GM21528 (cell line): ENCODE results near the gene DUSP22.

Source experiments
- ATAC-seq: cut with Tn5 transposase; IDR thresholded peaks from one replicate; pipeline ENCODE4 v1.9.1; 2021; ENCODE audit warnings: mild to moderate bottlenecking, moderate library complexity; ENCODE audit not compliant: unreplicated experiment, low FRiP score

DUSP22 gene

GRCh38 chr6:308307-308706 is 16.0 kb downstream of the DUSP22 start:
- ATAC-seq = no peak

GRCh38 chr6:308768-309167 is 16.5 kb downstream of the DUSP22 start:
- no peak for ATAC-seq

- no peak for ATAC-seq
Observed at GRCh38 chr6:309947-310346, 17.7 kb downstream of the DUSP22 start.

- ATAC-seq = no peak
Observed at GRCh38 chr6:310671-311070, 18.4 kb downstream of the DUSP22 start.

- ATAC-seq = no peak
Observed at GRCh38 chr6:311679-312220, 19.5 kb downstream of the DUSP22 start.

GRCh38 chr6:313087-313486 is 20.8 kb downstream of the DUSP22 start:
- no peak for ATAC-seq

- no peak for ATAC-seq
Observed at GRCh38 chr6:313917-314316, 21.6 kb downstream of the DUSP22 start.

GRCh38 chr6:314377-314776 is 22.1 kb downstream of the DUSP22 start:
- ATAC-seq = no peak

GRCh38 chr6:315226-315625 is 22.9 kb downstream of the DUSP22 start:
- ATAC-seq = no peak

- ATAC-seq = no peak
Observed at GRCh38 chr6:315921-316752, 23.9 kb downstream of the DUSP22 start.

GRCh38 chr6:316753-317038 is 24.4 kb downstream of the DUSP22 start:
- no peak for ATAC-seq

GRCh38 chr6:317060-317447 is 24.8 kb downstream of the DUSP22 start:
- no peak for ATAC-seq

- ATAC-seq = peak; percentile 22
Observed at GRCh38 chr6:317448-318144, 25.3 kb downstream of the DUSP22 start.

- no peak for ATAC-seq
Observed at GRCh38 chr6:318243-318890, 26.1 kb downstream of the DUSP22 start.

GRCh38 chr6:319177-320131 is 27.2 kb downstream of the DUSP22 start:
- ATAC-seq = peak; percentile 34

- ATAC-seq = no peak
Observed at GRCh38 chr6:320351-321157, 28.3 kb downstream of the DUSP22 start.

GRCh38 chr6:321158-321438 is 28.8 kb downstream of the DUSP22 start:
- no peak for ATAC-seq

- no peak for ATAC-seq
Observed at GRCh38 chr6:321536-322258, 29.4 kb downstream of the DUSP22 start.

- no peak for ATAC-seq
Observed at GRCh38 chr6:322259-322930, 30.1 kb downstream of the DUSP22 start.
